Activated T-helper 1 cell treated with Interleukin-2 at 50 U/mL for 16 hours (primary cell): Measurements from ENCODE around the gene ANKRD17.
"Not testable (repeated sequence)": the region's sequence is repeated elsewhere in the genome, so short reads cannot be mapped to it uniquely, and the experiment has no call there.

Source experiments
- DNase-seq: peaks from one replicate; pipeline ENCODE4 v3.0.0-alpha.2; 2020; ENCODE audit warnings: low read depth

Gene ANKRD17

DNA sequence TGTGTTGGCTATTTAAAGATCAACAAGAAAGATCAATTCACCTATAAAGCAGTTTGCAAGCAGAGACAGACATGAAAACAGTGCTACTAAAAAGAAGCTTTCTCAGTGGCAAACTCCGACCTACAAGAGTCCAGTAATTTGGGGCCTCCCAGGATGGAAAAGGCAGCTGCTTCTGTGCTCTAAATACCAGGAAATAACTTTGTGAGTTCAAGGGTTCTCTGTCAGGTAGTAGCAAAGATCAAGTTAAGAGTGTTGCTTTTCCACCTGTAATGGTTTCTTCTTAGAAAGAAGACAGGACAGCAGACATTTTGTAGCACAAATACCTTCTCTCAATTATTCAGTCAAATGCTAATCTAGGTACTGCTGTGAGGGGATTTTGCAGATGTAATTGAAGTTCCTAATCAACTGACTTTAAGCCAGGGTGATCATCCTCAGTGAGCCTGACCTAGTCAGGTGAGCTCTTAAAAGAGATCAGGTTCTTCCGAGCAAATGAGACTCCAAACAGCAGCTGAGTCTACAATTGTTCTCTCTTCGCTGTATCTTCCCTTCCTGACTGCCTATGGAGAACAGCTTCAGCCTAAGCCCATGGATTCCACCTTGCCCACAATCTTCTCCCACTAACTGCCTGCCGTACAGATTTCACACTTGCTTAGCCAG lies 13.5 kb downstream of the ANKRD17 start:
- no peak for DNase-seq

GRCh38 chr4:73237044-73237443 lies 21.6 kb downstream of the ANKRD17 start:
- DNase-seq = no peak

DNA sequence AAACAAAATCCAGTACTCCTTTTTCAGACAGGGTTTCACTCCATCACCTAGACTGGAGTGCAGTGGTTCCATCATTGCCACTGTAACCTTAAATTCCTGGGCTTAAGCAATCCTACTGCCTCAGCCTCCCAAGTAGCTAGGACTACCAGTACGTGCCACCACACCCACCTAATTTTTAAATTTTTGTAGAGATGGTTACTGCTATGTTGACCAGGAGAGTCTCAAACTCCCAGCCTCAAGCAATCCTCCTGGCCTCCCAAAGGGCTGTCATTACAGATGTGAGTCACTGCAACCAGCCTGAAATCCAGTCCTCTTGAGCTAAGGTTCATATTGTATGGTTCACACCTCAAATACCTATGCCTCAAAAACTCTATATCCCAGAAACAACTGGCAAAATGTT lies 22.4 kb downstream of the ANKRD17 start:
- no peak for DNase-seq

DNA sequence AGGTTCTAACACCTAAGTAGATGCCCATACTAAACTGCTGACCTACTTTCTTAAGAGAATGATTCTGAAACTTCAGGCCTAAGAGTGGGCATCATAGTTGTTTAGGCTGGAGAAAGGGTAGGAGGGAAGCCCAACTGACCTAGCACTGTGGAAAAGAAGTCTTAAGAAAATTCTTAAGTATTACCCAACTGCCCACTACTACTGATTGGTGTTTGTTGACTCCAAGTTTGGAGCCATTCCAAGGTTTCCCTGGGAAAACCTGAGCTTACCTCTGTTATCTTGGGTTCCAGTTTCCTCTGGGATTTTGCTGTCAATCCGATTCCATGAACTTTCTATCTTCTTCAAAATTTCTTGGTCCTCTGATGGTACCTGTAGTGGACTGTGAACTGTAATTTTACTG lies 23.9 kb downstream of the ANKRD17 start:
- no peak for DNase-seq

DNA sequence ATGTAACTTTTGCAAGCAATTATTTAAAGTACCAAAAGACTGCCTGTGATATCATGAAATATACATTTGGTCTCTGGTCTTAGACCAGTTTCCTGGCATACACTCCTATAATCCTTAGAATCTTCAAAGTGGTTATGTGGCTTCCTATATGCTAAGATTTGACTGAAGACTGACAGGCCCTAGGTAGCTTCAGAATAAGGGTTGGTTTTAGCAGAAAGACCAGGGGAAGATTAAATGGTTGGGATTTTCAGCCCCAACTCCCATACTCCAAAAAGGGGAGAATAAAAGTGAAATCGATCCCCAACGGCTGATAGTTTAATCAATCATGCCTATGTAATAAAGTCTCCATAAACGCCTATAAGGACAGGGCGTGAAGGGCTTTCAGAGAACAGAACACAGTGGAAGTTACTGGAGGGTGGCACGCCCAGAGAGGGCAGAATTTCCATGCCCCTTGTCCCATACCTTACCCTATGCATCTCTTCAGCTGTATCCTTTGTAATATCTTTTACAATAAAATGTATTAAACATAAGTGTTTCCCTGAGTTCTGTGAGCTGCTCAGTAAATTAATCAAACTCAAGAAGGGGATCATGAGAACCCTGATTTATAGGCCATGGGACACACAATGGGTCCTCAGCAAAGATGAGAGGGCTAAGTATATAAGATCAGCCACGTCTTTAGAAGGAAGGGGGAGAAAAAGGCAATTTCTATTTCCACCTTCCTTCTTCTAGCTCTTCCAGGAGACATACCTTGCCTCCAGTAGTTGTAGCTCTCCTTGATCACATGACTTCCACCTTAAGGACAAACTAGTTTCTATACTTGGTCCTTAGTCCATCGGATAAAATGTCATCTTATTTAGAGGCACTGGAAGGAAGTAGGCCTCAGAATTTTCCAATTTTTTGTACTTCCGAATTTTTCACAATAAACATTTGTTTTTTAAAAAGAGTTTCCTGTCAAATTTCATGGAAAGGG lies 26.8 kb downstream of the ANKRD17 start:
- DNase-seq = no peak

GRCh38 chr4:73230865-73231517 lies 27.6 kb downstream of the ANKRD17 start:
- no peak for DNase-seq

- not testable (repeated sequence) for DNase-seq
These were observed 29.8 kb downstream of the ANKRD17 start for GRCh38 chr4:73228800-73229199.

DNA sequence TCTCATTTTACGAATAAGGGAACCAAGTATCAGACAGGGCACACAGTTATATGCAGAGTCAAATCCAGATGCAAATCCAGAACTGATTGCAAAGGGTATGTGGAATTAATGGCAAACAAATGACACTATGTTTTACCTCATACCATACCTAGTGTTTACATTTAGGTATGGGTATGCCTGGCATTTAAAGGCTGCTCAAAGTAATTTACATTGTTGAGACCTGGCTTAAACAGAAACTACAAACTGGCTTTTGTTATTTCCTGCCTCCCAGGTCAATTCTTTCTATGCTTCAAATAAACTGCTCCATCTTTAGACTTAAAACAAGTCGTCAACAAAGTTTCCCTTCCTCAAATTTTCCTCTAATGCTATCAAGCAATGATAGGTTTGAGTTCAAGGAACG lies 33.7 kb downstream of the ANKRD17 start:
- no peak for DNase-seq

- DNase-seq = no peak
These were observed 35.3 kb downstream of the ANKRD17 start for GRCh38 chr4:73223258-73223650.

DNA sequence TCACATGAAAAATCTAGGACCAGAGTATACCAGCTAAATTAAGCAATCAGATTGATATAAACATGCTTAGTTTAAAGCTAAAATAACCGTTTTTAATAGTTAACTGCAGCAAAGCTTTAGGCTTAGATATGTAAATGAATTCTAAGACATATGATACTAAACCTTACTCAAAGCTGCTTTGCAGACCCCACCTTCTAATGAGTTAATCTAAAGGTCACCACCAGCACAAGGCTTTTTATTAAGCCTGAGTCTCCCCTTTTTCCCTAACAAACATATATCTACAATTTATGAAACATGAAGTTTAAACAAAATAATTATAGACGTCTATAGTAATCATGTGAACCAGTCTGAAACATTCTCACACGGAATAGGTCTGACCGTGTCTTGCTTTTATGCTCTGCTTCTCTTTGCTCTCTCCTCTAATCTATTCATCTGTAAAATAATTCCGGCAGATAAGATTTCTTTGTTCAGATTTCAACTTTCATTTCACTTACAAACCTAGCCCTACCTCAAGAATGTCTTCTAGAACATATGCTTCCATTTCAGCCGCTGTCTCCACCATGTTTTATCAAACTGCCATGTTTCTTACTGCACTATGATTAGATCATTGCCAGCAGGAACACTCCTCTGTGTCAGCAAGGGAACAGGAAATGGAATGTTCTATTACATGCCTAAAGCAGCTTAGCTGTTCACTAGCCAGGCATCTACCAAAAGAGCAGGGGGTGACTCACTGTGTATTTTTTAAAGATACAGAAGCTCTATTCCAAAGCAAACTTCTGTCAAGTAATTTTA lies 35.9 kb downstream of the ANKRD17 start:
- peak; percentile 25 for DNase-seq

DNA sequence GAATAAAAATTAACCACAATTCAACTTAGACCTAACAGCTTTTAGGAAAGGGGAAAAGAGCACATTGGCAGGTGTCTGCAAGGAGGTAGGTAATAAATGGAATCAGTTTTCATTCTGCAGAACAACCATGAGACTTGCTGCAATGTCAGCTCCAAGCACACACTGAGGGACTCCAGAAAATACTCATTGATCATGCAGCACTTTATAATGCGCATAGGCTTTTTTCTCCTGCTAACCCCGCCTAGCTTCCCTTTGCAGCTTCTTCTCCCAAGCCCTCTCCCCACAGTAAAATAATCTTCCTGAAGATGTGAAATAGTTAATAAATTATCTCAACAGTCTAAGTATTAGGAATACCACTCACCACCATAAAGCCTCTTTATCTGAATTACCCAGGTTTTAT lies 36.9 kb downstream of the ANKRD17 start:
- no peak for DNase-seq

DNA sequence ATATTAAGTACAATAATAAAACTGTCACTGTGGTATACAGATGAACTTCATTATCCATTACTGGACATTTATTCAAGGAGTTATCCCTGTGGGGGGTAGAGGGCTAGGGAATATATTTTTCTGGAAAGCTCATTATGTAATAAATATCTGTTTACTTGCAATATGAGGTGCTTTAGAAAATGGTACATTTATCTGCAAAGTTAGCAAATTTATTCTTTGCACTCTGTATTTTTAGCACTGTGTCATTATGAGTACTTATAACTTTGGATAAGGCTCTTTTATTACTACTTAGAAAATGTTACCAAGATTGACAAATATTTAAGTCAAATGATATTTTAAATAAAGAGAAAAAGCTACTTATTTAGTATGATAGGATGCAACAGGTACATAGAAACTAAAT lies 37.8 kb downstream of the ANKRD17 start:
- DNase-seq = no peak

- no peak for DNase-seq
These were observed 44.5 kb downstream of the ANKRD17 start for GRCh38 chr4:73213916-73214653.

DNA sequence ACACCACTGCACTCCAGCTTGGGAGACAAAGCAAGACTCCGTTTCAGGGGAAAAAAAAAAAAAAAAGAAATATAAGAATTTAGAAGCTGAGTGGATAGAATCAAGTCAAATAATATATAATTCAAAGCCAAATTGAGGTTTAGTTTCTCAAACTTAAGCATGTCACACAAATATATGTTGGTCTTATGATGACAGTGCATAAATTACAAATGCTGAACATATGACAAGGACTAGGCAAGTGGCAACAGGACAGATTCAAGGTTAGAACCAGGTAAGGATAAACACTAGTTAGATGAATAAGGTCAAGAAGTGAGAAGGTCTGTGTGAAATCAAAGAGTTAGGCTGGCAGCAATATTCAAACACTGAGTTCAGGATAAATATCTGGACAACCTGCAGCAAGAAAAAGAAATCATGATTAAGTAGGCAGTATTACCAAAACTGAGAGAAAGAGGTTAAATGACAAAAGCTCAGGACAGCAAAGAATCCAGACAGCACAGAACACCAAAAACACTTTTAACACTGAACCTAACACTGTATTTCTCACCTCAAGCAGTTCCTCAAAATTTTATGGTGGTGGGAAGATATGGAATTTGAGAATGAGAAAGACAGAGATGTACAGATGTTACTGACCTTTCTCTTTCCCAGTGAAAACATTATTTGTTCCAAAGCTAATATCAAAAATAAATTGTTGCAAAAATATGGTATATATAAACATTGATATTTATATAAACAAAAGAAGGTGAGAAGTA lies 45.4 kb downstream of the ANKRD17 start:
- DNase-seq = no peak

DNA sequence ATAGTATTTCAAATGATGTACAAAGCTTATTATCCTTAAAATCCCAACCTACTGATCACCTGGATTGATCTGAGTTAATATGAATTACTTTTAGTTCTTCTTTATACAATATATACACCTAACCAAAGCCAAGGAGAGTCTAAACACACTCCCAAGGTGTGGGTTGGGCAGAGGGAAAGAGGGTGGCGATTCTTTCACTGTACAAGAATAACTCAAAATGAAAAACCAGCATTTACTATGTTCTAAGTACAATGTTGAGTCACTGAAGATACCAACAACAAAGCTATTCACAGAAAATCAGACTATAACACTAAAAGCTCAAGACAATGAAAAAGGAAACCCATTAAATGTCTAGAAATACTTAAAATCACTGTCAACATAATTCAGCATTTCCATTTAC lies 46.6 kb downstream of the ANKRD17 start:
- no peak for DNase-seq

- DNase-seq = no peak
These were observed 50.2 kb downstream of the ANKRD17 start for GRCh38 chr4:73208376-73208775.

GRCh38 chr4:73206236-73206635 lies 52.4 kb downstream of the ANKRD17 start:
- DNase-seq = no peak

- no peak for DNase-seq
These were observed 53.1 kb downstream of the ANKRD17 start for GRCh38 chr4:73205482-73205881.

DNA sequence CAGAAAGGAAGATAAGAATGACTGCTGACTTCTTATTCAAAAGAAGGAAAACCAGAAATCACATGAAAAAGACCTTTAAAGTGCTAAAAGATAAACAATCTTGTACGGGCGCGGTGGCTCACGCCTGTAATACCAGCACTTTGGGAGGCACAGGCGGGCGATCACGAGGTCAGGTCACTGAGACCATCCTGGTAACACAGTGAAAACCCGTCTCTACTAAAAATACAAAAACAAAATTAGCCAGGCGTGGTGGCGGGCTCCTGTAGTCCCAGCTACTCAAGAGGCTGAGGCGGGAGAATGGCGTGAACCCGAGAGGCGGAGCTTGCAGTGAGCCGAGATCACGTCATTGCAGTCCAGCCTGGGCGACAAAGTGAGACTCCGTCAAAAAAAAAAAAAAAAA lies 54.6 kb downstream of the ANKRD17 start:
- DNase-seq = not testable (repeated sequence)

- DNase-seq = no peak
These were observed 61.4 kb downstream of the ANKRD17 start for GRCh38 chr4:73197220-73197619.

DNA sequence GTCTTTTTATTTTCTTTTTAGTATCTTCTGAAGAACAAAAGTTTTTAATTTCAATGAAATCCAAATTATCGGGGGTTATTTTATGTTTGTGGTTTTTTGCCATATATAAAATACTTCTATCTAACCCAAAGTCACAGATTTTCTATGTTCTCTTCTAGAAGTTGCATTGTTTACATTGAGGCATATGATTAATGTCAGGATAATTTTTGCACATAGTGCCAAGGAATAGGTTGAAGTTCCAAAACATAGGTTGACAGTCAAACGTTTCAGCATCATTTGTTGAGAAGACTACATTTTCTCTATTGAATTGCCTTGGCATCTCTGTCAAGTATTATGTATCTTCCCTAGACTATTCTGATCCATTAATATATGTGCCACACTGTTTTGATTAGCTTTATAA lies 64.5 kb downstream of the ANKRD17 start:
- DNase-seq = no peak
